ENCODE measurements around the gene CACNA2D2.

GRCh38 chr3:50396502-50396901 is 106.9 kb downstream of the CACNA2D2 start:
- TF ChIP-seq CTCF (IDR thresholded peaks at IDR 0.05; ENCODE audit: insufficient read depth, low read length), result no peak
- TF ChIP-seq REST (IDR thresholded peaks at IDR 0.05; ENCODE audit: insufficient replicate concordance, low read depth), result no peak
